Psoas muscle (tissue), 8 donors: ENCODE measurements around the gene USP54. TPM values are rescaled to one million over a fixed set of nuclear protein-coding genes. Genes with fewer than 3 reads are reported as not detected.

Source experiments
- ATAC-seq, 4 donors: fragments of 200-7000 bp; cut with Tn5 transposase; one replicate each; pipeline ENCODE4 v1.9.1; 2020; ENCODE audit warnings: moderate library complexity in 3 of 4, mild to moderate bottlenecking in 2 of 4
- DNase-seq, 2 donors: peaks; one replicate each; pipeline ENCODE4 v3.0.0-alpha.2; 2020
- H3K27ac ChIP-seq: fragments of 200-600 bp; one replicate; pipeline ENCODE4 v1.8.0; 2022
- H3K27me3 ChIP-seq, 3 donors: fragments of 200-600 bp in 1 of 3; one replicate each; pipeline versions ENCODE4 v1.6.1 to v1.8.0; 2013 to 2022; ENCODE audit warnings: low read length in 2 of 3, mild to moderate bottlenecking in 2 of 3, moderate library complexity in 1 of 3; ENCODE audit not compliant: insufficient read depth in 3 of 3
- H3K36me3 ChIP-seq, 2 donors: fragments of 200-600 bp in 1 of 2; one replicate each; pipeline versions ENCODE4 v1.6.1 to v1.8.0; 2013 to 2022; ENCODE audit warnings: low read depth in 1 of 2, mild to moderate bottlenecking in 1 of 2, moderate library complexity in 1 of 2; ENCODE audit not compliant: insufficient read depth in 1 of 2
- H3K4me1 ChIP-seq: fragments of 200-600 bp; one replicate; pipeline ENCODE4 v1.8.0; 2022
- H3K4me3 ChIP-seq: fragments of 200-600 bp; one replicate; pipeline ENCODE4 v1.8.0; 2022; ENCODE audit warnings: mild to moderate bottlenecking
- H3K9me3 ChIP-seq: fragments of 200-600 bp; one replicate; pipeline ENCODE4 v1.8.0; 2022
- CTCF ChIP-seq: fragments of 200-600 bp; IDR thresholded peaks from one replicate; pipeline ENCODE4 v1.8.0; 2022; ENCODE audit warnings: antibody characterized with exemption
- WGBS, 3 donors: extraction: QIAGEN DNeasy Blood & Tissue Kit; methylation state at CpG; one replicate each; pipeline versions ENCODE4 v1.1.6 to v1.1.7; 2013; 5-methylcytosine and 5-hydroxymethylcytosine counted together
- intact Hi-C, 2 donors: fragments of 100-400 bp; cut with DNase I; formaldehyde crosslinking; loops; one replicate each; pipeline versions ENCODE4 v1.11.0 to v1.14.2; 2022
- long read RNA-seq, 2 donors: library from polyadenylated mRNA; unstranded; transcript quantifications; one replicate each; pipeline ENCODE4 v2.0.0, GENCODE V29; 2021
- polyA plus RNA-seq, 3 donors: library from polyadenylated mRNA; stranded (reverse); fragments of 200-250 nt; gene quantifications; one replicate each; pipeline ENCODE4 v1.2.3, GENCODE V29; 2013
- total RNA-seq, 4 donors: library from RNA; stranded (reverse); fragmentation: NEBNext Ultra II Directional in 2 of 4; extraction: Animal tissue kit (Norgen Biotek cat#: 25700) in 2 of 4; gene quantifications; one replicate each; pipeline versions ENCODE4 v1.2.1 to v1.2.4, GENCODE V29; 2021 to 2023
- donor health status: healthy with polysubstance abuse.
- donor health status: DM: no; HTN: no; CAD: no; lungs with moderate emphysema.
- donor health status: Bipolar disorder and iron deficiency.
- donor health status: healthy.
- donor health status: DM: yes; HTN: yes; CAD: no.
- donor health status: DM: no; HTN: no; CAD: no.
- donor health status: DM: no; HTN: no; CAD: no.
- donor health status: DM: yes; HTN: yes; CAD: no.

USP54 gene, protein sequence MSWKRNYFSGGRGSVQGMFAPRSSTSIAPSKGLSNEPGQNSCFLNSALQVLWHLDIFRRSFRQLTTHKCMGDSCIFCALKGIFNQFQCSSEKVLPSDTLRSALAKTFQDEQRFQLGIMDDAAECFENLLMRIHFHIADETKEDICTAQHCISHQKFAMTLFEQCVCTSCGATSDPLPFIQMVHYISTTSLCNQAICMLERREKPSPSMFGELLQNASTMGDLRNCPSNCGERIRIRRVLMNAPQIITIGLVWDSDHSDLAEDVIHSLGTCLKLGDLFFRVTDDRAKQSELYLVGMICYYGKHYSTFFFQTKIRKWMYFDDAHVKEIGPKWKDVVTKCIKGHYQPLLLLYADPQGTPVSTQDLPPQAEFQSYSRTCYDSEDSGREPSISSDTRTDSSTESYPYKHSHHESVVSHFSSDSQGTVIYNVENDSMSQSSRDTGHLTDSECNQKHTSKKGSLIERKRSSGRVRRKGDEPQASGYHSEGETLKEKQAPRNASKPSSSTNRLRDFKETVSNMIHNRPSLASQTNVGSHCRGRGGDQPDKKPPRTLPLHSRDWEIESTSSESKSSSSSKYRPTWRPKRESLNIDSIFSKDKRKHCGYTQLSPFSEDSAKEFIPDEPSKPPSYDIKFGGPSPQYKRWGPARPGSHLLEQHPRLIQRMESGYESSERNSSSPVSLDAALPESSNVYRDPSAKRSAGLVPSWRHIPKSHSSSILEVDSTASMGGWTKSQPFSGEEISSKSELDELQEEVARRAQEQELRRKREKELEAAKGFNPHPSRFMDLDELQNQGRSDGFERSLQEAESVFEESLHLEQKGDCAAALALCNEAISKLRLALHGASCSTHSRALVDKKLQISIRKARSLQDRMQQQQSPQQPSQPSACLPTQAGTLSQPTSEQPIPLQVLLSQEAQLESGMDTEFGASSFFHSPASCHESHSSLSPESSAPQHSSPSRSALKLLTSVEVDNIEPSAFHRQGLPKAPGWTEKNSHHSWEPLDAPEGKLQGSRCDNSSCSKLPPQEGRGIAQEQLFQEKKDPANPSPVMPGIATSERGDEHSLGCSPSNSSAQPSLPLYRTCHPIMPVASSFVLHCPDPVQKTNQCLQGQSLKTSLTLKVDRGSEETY (N-terminal part only)
- total RNA-seq = 100 to 1,000 TPM in 2 of 4 donors, 10 to 100 TPM in 2; 47.7 to 216 (median 110) TPM
- 10 to 100 TPM; 32.6 to 94.3 (median 65.9) TPM for polyA plus RNA-seq
- long read RNA-seq, donor 1, partial matches to known transcripts = 2 of 10 reads
- long read RNA-seq, donor 1, other reads (novel, unspliced or antisense) = 8 of 10 reads
- long read RNA-seq, donor 2, partial matches to known transcripts = 20 of 34 reads
- long read RNA-seq, donor 2, other reads (novel, unspliced or antisense) = 14 of 34 reads

- Histone ChIP-seq H3K9me3 (no peaks in the 10 kb centered on the region), H3K36me3 (no peaks in the 10 kb centered on the region), H3K4me3 (peak within 1 kb of the TSS; percentile 11), H3K4me1 (peaks cover 41% of the 10 kb centered on the region), H3K27ac (peak within 1 kb of the TSS; percentile 56), H3K27me3 (no peaks in the 10 kb centered on the region)
- no peak for TF ChIP-seq CTCF
- intact Hi-C loops = loop anchor here in 1 of 2 donors (5.0 kb wide), 1 partner anchor 36 kb away; no protein-coding TSS in a partner anchor
- ATAC-seq (peak in 3 of 4 donors; percentile 34 to 52 (median 41)), DNase-seq (no peak)
- WGBS, 3 donors = 30 to 43% (median 37%) methylated on average over 6 of the region's 6 CpGs
Measured at GRCh38 chr10:73590881-73591799, at the start of gene USP54. USP54 (minus strand) TSS chr10:73591342; CDS start chr10:73575658, 15,684 bp downstream.

GRCh38 chr10:73639286-73639685 lies 48.1 kb upstream of the USP54 start:
- 31 to 44% (median 41%) methylated on average over 3 of the region's 3 CpGs for WGBS, 3 donors

GRCh38 chr10:73635781-73636180 lies 44.6 kb upstream of the USP54 start:
- Histone ChIP-seq H3K4me1 (peaks cover 38% of the 10 kb centered on the region), H3K27ac (peak overlapping the region; percentile 98), H3K9me3 (no peaks in the 10 kb centered on the region), H3K27me3 (no peaks in the 10 kb centered on the region), H3K36me3 (peaks cover 0 to 59% of the 10 kb centered on the region in 2 donors), H3K4me3 (peak overlapping the region; percentile 53)
- no peak for TF ChIP-seq CTCF
- peak; percentile 89 to 93 (median 90) for ATAC-seq
- intact Hi-C loops = loop anchor here in 1 of 2 donors (2.0 kb wide), 1 partner anchor 59 kb away; no protein-coding TSS in a partner anchor
- WGBS, 3 donors = 6 to 17% (median 7%) methylated on average over 1 of the region's 1 CpG
- DNase-seq = peak; percentile 26 to 82

More at GRCh38 chr10:73639286-73639685, 48.1 kb upstream of the USP54 start:
- Histone ChIP-seq H3K9me3 (no peaks in the 10 kb centered on the region), H3K4me3 (peak overlapping the region; percentile 77), H3K27ac (peak overlapping the region; percentile 98), H3K36me3 (peaks cover 0 to 25% of the 10 kb centered on the region in 2 donors), H3K4me1 (peaks cover 44% of the 10 kb centered on the region), H3K27me3 (no peaks in the 10 kb centered on the region)
- DNase-seq = no peak
- no peak for TF ChIP-seq CTCF
- intact Hi-C loops = no loop called here
- no peak for ATAC-seq
